ENCODE data around the gene RPL10.

The RPL10 gene

DNA sequence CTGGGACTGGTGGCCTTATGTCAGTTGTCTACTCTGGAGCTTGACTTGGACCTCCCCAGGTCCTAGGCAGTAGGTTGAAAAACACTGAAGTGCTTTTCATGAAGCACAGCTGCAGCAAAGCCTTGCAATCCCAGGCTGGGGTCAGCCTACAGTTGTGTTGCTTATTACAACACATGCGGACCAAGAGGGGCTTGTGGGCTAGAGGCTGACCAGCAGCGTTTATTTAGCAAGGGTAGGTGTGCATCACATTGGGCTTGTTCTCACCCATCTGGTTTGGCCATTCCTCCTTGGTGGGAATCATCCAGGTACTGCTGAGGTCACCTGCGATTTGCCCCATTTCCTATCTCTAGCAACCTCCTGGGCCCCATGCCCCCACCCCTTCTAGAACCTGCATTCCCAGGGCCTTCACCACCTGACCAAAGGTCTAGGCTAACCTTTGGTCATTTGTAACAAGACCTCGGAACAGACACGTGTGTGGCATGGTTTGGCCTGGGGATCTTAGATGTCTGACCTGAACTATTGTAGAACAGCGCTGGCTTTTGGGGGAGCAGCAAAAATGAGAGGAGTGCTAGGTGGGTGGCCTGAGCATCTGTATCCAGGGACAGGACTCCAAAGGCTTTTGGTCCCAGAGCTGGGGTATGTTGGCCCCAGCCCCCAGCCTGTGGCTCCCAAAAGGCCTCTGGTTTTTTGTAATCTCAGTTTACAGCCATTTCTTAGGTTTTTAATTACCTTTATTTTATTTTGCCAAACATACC is 3.0 kb downstream of the RPL10 start:
- DNase-seq = no peak

DNA sequence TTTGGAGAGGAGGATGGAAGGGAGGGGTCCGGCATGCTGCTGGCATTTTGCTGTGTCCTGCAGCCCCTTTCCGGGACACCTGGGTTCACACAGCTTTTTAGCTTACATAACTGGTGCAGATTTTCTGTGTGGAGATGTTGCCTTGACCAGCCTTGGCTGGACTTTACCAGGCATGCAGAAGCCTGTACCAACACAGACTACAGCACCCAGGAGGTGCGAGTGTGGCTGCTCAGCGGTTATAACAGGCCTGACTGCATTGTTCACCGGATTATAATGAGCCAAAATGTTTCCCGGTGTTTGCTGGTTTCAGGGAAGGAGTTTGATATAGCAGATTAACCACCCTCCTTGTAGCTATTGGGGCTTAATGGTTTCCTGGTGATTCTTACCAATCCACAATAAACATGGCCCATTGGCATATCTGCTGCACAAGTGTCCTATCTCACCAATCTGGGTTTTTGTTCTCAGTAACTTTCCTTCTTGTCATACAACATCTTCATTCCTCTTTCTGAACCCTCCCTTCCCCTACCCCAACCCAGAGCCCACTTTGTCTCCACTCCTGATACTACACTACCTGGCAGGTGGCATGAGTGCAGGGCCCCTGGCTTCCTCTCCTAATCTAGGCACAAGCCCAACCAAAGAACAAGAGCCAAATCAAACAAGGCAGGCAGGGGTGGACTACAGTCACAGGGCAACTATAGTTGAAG is 3.9 kb downstream of the RPL10 start:
- no peak for DNase-seq

DNA sequence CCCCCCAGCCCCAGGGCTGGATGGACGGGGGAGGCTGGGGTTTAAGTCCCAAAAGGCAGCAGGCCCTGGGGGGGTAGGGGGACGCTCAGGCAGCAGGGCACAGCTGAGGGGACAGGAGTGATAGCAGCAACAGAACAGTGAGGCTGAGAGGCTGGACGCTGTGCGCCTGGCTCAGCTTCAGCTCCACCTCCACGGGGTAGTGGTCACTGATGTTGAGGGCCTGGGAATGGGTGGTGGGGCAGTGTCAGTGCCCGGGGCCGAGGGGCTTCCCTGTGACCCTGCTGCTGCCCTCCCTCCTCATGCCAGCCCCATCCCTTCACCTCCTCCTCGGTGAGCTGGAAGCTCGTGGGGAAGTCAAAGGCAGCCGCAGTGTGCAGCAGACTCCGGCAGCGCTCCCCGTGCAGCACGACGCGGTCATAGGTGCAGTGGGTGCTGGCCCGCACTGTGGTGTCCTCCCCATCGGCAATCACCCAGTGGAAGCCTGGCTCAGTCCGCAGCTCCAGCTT is 4.5 kb downstream of the RPL10 start:
- no peak for DNase-seq

GRCh38 chrX:154403192-154403591 is 5.0 kb downstream of the RPL10 start:
- no peak for DNase-seq

GRCh38 chrX:154403858-154404257 is 5.7 kb downstream of the RPL10 start:
- no peak for DNase-seq

GRCh38 chrX:154404625-154405192 is 6.5 kb downstream of the RPL10 start:
- no peak for DNase-seq

DNA sequence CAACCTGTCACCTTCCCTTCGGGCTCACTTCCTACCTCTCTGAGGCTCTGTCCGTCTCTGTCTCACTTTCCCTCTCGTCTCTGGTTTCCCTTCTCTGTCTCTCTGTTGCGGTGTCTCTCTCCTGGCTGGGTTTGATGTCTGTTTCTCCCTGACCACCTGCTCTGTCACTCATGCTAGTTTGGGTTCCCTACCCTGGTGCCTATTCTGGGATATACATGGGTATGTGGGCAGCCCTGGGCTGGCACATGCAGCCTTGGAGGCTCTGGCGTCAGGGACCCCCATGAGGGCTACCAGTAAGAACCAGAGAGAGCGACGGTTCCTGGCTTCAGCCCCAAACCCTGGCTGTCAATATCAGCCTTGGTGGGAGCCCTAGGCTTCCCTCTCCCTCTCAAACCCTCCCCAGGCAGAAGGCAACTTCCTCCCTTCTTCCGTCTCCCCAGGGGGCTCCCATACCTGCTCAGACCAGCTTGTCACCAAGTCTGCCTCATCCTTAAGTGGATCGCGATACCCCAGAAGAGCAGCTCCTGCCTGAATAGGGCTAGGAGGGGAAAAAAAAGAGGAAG is 10.6 kb downstream of the RPL10 start:
- DNase-seq = no peak

GRCh38 chrX:154409222-154409871 is 11.2 kb downstream of the RPL10 start, which contains the start of gene DNASE1L1:
DNASE1L1 (minus strand) TSS chrX:154409254; CDS start chrX:154405568, 3,686 bp downstream.
- DNase-seq = no peak

DNA sequence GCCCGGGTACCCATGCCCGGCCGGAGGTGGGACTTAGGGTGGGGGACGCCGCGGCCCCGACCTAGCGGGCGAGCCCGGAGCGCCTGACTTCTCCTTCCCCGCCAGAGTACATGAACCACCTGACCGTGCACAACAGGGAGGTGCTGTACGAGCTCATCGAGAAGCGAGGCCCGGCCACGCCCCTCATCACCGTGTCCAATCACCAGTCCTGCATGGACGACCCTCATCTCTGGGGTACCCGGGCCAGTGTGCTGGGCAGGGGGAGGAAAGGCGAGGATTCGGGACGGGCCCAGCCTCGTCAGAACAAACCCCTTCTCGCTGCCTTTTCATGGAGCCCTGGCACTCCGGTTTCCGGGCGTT is 13.8 kb downstream of the RPL10 start:
- DNase-seq = peak; percentile 39

DNA sequence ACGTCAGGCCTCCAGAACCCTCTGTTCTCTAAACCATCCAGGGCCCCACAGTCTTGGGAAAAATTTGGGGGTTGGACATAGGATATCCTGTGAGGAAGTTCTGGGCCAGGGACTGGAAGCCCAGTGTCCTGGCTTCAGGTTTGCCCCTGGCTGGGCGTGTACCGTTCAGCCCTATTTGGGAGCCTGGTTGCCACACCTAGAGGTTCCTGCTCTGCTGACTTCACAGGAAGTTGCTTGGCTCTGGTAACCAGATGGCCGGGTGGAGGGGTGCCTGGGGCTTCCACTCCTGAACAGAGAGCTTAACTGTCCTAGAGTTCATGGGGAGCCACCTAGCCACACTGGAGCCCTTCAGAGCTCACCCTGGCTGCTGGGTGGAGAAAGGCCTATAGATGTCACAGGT is 14.3 kb downstream of the RPL10 start:
- DNase-seq = no peak

DNA sequence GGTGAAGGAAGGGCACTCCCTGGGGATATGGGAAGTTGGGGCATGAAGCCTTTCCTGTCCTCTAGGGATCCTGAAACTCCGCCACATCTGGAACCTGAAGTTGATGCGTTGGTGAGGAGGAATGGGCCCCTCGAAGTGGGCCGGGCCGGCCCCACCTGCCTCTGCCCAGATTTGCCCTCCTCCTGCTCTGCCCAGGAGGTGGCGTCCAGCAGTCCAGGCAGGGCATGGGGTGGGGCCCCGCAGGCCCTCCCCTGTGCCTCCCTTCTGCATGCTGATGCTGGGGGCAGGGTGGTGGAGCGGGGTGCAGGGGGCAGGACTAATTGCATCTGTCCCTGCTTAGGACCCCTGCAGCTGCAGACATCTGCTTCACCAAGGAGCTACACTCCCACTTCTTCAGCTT is 15.0 kb downstream of the RPL10 start:
- no peak for DNase-seq

GRCh38 chrX:154417157-154417556 is 19.0 kb downstream of the RPL10 start:
- no peak for DNase-seq

GRCh38 chrX:154419189-154419588 is 21.0 kb downstream of the RPL10 start:
- no peak for DNase-seq

- no peak for DNase-seq
These were observed 21.7 kb downstream of the RPL10 start for GRCh38 chrX:154419688-154420401.

DNA sequence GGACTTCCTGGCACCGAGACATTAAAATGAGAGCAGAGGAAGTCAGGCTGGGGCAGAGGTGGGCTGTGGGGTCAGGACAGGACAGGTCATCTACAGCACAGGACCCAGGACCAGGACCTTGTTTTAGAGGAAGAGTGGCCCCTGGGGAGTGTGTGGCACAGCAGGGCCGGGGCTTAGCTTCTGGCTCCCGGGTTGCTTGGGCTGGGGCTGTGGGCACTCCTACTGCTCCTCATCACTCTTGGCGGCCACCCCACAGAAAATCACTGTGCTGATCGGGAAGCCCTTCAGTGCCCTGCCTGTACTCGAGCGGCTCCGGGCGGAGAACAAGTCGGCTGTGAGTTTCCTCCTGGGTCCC is 22.2 kb downstream of the RPL10 start:
- no peak for DNase-seq

DNA sequence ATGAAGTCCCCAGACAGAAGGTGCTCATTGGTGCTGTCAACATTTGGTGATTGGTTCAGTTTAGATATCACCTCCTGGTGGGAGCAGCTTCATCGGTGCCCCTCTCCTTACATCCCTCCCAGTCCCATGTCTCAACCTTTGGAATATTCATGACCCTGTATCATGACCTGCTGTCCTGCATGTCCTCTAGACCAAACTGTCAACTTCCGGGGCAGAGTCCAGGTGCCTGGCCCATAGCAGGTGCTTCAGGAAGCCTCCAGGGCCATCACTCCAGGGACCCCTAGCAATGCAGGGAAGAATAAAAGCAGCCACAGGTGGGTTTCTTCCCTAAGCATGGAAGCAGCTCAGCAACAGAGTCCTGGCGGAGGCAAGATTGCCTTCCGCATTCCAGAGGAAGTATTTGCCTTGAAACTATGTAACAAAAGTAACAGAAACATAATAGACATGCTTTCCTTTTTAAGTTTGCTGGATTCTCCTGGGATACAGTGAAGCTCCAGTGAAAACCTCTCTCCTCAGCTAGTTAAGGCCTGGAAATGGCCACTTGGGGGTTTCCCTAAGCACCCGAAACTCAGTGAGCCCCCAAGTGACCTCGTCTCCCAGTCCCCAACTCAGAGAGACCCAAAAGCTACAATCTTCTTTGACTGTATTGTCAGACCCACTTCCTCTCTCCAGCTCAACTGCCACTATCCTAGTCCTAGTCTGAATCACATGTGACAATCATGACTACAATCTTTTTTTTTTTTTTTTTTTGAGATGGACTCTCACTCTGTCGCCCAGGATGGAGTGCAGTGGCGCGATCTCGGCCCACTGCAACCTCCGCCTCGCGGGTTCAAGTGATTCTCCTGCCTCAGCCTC is 29.0 kb downstream of the RPL10 start:
- DNase-seq = no peak

GRCh38 chrX:154428176-154429171 is 30.3 kb downstream of the RPL10 start, which contains the start of gene ATP6AP1:
ATP6AP1 (plus strand) TSS chrX:154428677; CDS start chrX:154428693, 16 bp downstream.
- peak; percentile 81 for DNase-seq

DNA sequence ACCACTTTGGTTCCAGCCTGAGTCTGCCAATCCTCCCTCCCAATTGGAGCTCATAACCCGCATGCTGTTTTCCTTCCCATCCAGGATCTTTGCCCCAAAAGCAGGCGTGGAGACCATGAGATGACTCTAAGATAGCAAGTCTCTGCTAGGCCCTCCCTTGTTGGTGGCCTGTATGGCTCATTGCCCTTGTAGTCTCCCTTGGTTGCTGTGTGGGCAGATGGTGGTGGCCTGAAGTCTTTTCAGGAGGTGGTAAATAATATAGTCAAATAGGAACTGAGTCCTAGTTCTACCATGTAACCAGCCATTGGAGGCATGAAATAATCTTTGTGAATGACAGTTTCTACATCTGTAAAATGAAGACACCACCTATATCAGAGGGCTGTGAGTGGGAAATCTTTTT is 31.5 kb downstream of the RPL10 start:
- no peak for DNase-seq

DNA sequence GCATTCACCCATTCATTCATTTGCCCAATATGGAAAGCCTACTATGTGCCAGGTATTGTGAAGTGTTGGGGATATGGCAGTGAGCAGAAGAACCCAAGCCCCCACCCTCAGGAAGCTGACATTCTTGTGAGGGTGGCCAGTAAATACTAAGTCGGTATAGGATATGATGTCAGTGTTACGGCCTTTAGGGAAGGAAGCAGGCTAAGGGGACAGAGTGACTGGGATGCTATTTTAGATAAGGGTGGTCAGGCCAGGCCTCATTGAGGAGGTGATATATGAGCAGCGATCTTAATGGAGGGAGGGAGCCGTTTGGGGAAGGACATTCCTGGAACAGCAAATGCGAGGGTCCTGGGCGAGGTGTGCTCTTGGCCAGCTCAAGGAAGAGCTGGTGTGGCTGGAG is 32.3 kb downstream of the RPL10 start:
- DNase-seq = no peak

GRCh38 chrX:154430916-154431315 is 32.7 kb downstream of the RPL10 start:
- no peak for DNase-seq
